WI38 (cell line): ENCODE results near the gene ART5.

Source experiments
- H3K4me3 ChIP-seq: 2 replicates; pipeline ENCODE4 v1.5.1; 2011; ENCODE audit warnings: low read depth, mild to moderate bottlenecking, control low read depth, low read length
- TF ChIP-seq, protein P1 (sequence below): IDR thresholded peaks from 2 replicates; pipeline ENCODE4 v1.5.1; 2012; ENCODE audit warnings: low read depth, mild to moderate bottlenecking, control low read depth, low read length

ART5 gene, protein sequence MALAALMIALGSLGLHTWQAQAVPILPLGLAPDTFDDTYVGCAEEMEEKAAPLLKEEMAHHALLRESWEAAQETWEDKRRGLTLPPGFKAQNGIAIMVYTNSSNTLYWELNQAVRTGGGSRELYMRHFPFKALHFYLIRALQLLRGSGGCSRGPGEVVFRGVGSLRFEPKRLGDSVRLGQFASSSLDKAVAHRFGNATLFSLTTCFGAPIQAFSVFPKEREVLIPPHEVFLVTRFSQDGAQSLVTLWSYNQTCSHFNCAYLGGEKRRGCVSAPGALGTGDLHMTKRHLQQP

DNA sequence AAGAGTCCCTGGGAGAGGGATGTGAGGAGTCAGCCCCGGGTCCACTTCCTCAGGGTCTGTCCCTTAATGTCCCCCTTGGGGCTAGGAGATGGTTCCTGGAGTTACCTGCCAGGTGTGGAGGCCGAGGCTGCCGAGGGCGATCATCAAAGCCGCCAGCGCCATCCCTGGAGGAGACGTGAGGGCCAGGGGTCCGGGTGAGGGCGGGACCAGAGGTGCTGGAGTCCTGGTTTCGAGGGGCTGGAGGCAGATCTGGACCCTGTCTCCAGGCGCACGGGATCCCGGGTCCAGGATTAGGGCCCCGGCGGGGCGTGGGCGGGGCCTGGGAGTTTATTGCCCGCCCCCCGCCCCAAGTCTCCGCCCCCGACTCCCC is at the start of gene ART5:
Gene ART5, minus strand, starts transcription at position 292 of the 370 bp plus-strand sequence. Its CDS starts 130 bp downstream, at position 162.
- TF ChIP-seq, protein P1, sequence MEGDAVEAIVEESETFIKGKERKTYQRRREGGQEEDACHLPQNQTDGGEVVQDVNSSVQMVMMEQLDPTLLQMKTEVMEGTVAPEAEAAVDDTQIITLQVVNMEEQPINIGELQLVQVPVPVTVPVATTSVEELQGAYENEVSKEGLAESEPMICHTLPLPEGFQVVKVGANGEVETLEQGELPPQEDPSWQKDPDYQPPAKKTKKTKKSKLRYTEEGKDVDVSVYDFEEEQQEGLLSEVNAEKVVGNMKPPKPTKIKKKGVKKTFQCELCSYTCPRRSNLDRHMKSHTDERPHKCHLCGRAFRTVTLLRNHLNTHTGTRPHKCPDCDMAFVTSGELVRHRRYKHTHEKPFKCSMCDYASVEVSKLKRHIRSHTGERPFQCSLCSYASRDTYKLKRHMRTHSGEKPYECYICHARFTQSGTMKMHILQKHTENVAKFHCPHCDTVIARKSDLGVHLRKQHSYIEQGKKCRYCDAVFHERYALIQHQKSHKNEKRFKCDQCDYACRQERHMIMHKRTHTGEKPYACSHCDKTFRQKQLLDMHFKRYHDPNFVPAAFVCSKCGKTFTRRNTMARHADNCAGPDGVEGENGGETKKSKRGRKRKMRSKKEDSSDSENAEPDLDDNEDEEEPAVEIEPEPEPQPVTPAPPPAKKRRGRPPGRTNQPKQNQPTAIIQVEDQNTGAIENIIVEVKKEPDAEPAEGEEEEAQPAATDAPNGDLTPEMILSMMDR: no peak
- H3K4me3 ChIP-seq: peak within 1 kb of the TSS; percentile 60

DNA sequence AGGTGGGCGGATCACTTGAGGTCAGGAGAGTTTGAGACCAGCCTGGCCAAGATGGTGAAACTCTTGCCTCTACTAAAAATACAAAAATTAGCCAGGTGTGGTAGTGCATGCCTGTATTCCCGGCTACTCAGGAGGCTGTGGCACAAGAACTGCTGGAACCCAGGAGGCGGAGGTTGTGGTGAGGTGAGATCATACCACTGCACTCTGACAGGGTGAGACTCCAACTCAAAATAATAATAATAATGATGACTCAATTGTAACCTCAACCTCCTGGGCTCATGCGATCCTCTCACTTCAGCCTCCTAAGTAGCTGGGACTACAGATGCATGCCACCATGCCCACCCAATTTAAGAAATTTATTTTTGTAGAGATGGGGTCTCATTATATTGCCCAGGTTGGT is 45.0 kb upstream of the ART5 start:
- no peak overlapping the region for H3K4me3 ChIP-seq
- TF ChIP-seq, protein P1: no peak

DNA sequence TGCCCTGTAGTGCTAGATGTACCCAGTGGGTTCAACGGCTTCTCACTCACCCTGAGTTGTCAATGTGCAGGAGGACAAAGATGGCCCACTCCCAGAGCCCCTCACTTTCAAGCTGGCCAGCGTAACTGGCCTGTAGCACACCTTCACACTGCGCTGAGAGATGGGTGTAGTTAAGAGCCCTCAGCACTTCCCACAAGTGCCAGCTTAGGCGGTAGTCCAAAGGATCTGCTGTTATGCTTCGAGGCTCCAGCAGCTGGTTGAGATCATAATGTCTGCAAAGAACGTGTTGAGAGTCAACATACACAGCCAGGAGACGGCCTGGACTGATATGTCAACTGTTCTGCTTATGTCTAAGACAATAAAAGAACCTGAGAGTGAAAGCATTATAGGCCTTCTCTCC is 44.1 kb upstream of the ART5 start:
- TF ChIP-seq, protein P1: no peak

DNA sequence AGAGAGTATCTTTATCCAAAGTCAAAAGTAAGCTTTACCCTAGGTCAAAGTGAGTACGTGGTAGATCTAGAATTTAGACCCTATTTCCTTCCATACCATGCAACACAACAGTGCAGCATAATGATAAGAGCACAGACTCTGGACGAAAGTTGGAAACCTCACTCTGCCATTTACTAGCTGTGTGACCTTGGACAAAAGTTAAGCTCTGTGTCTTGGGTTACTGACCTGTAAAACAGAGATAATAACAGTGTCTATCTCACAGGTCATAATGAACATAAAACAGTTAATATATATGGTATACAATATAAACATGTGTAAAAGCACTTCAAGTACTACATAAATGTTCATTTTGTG is 43.0 kb upstream of the ART5 start:
- TF ChIP-seq, protein P1: no peak
- no peak overlapping the region for H3K4me3 ChIP-seq

More for the DNA sequence above, 44.1 kb upstream of the ART5 start:
- H3K4me3 ChIP-seq: no peak overlapping the region

DNA sequence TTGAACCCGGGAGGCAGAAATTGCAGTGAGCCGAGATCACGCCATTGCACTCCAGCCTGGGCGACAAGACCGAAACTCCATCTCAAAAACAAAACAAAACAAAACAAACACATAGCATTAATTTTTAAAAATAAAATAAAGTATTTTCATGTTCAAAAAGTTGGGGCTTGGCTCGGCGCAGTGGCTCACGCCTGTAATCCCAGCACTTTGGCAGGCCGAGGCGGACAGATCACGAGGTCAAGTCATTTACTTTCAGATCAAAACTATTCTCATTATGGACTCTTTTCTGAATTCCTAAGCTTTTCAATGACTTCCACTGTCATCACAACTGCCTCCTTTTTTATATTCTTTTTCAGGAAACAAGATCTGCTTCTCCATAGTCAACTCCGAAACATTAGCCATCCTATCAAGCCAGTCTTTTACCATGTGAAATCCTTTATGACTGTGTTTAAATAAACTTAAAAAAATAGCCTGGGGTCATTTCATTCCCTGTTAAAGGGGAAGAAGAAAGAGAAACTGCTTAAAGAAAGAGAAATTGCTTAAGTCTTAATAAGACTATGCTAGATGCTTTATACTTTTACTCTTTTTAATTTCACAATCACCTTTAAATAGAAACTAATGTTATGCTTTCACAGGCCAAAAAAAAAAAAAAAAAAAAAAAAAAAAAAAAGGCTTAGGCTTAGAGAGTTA is 42.5 kb upstream of the ART5 start:
- H3K4me3 ChIP-seq: no peak overlapping the region
- TF ChIP-seq, protein P1: no peak

DNA sequence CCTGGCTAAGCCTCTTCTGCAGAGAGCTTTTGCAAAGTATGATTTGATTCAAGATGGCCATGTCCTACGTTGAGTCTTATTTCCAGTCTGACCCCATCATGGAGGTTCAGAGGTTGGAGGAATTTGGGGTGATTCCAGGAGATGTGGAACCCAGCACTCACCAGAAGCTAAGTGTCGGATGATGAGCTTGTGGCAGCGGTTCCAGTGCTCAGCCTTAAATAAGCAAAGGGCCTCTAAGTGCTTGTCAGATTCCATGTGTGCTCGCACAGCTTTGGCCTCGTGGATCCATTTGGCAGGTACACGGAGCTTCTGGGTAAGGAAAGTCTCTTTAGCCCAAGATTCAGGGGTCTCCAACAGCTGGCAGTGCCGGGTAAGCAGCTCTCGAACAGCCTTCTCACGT is 41.2 kb upstream of the ART5 start:
- TF ChIP-seq, protein P1: no peak
- H3K4me3 ChIP-seq: no peak overlapping the region

DNA sequence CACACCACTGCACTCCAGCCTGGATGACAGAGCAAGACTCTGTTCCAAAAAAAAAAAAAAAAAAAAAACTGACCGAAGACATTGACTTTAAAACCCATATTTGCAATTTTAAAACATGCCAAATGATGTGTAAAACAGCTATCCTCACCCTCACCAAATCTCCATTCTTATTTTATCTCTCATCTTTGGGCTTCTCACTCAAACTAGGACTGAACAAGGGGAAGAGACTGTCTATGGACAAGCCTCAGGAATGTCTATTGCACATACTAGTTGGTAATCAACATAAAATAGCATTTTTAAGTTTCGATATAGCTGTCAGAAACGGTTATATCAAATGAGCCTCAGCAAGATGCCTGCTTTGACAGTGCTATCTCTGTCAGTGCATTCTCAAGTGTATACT is 37.3 kb upstream of the ART5 start:
- TF ChIP-seq, protein P1: no peak
- no peak overlapping the region for H3K4me3 ChIP-seq
